T-cell (primary cell): Measurements from ENCODE around the gene WWC2. TPM values are rescaled to one million over a fixed set of nuclear protein-coding genes. Genes with fewer than 3 reads are reported as not detected.

Source experiments
- ATAC-seq, 4 experiments: fragments of 200-7000 bp in 3 of 4; fragments of 150-1000 bp in 1 of 4; cut with Tn5 transposase; replicated peaks in 1 of 4; 1 replicate in 3 of 4; 2 replicates in 1 of 4; pipeline ENCODE4 v1.10.0; 2021; ENCODE audit warnings: moderate library complexity in 3 of 4, mild to moderate bottlenecking in 2 of 4, moderate number of reproducible peaks in 1 of 4
- CTCF ChIA-PET, 2 donors: fragments of 300-600 bp; sonication (Branson Sonifier 250); formaldehyde crosslinking; loops; one replicate each; lab custom pipeline; 2022; ENCODE audit warnings: antibody characterized with exemption in 2 of 2; lab: Charles Lee
- POLR2A ChIA-PET, 2 donors: fragments of 300-600 bp; sonication (Branson Sonifier 250); formaldehyde crosslinking; loops; one replicate each; lab custom pipeline; 2022; ENCODE audit warnings: antibody characterized with exemption in 2 of 2; lab: Charles Lee
- DNase-seq, 35 experiments: peaks; one replicate each; pipeline versions ENCODE4 v3.0.0 to v3.0.0-alpha.2; 2013 to 2023
- H3K27ac ChIP-seq: one replicate; pipeline ENCODE4 v1.5.1; 2013; ENCODE audit warnings: low read length
- H3K27me3 ChIP-seq, 2 experiments: replicated peaks in 1 of 2; 1 replicate in 1 of 2; 2 replicates in 1 of 2; pipeline versions ENCODE4 v1.6.1 to v1.7.0; 2013; ENCODE audit warnings: low read length in 1 of 2, mixed read lengths in 1 of 2; ENCODE audit not compliant: control insufficient read depth in 2 of 2, insufficient read depth in 2 of 2; ENCODE audit errors: extremely low read depth in 1 of 2
- H3K36me3 ChIP-seq, 2 donors: 1 replicate in 1 of 2; 2 replicates in 1 of 2; pipeline versions ENCODE4 v1.6.1 to v1.7.0; 2013; ENCODE audit warnings: low read length in 1 of 2; ENCODE audit not compliant: control insufficient read depth in 2 of 2, insufficient read depth in 1 of 2; ENCODE audit errors: extremely low read depth in 1 of 2
- H3K4me1 ChIP-seq, 2 experiments: 1 replicate in 1 of 2; 2 replicates in 1 of 2; pipeline versions ENCODE4 v1.6.1 to v1.7.0; 2013; ENCODE audit warnings: low read length in 2 of 2, mixed read lengths in 1 of 2; ENCODE audit not compliant: insufficient read depth in 2 of 2, control insufficient read depth in 1 of 2; ENCODE audit errors: extremely low read depth in 1 of 2
- H3K4me3 ChIP-seq, 2 donors: 1 replicate in 1 of 2; 2 replicates in 1 of 2; pipeline versions ENCODE4 v1.5.1 to v1.7.0; 2013; ENCODE audit warnings: mild to moderate bottlenecking in 2 of 2, low read length in 1 of 2, moderate library complexity in 1 of 2; ENCODE audit not compliant: control insufficient read depth in 1 of 2; ENCODE audit errors: extremely low read depth in 1 of 2
- H3K9me3 ChIP-seq: 2 replicates; pipeline ENCODE4 v1.7.0; 2013
- H3K27ac Mint-ChIP-seq, 2 donors: one replicate each; pipeline ENCODE4 v1.8.0; 2020 to 2021; ENCODE audit warnings: mild to moderate bottlenecking in 2 of 2, mixed read lengths in 2 of 2
- H3K27me3 Mint-ChIP-seq, 2 donors: one replicate each; pipeline ENCODE4 v1.8.0; 2021 to 2022; ENCODE audit warnings: mixed read lengths in 2 of 2
- H3K36me3 Mint-ChIP-seq: one replicate; pipeline ENCODE4 v1.8.0; 2021; ENCODE audit warnings: mixed read lengths
- H3K4me1 Mint-ChIP-seq, 3 donors: one replicate each; pipeline ENCODE4 v1.8.0; 2020 to 2022; ENCODE audit warnings: mixed read lengths in 3 of 3, mild to moderate bottlenecking in 1 of 3
- H3K4me3 Mint-ChIP-seq, 3 donors: one replicate each; pipeline ENCODE4 v1.8.0; 2020 to 2022; ENCODE audit warnings: mild to moderate bottlenecking in 3 of 3, mixed read lengths in 3 of 3, moderate library complexity in 3 of 3
- H3K9me3 Mint-ChIP-seq, 3 donors: one replicate each; pipeline ENCODE4 v1.8.0; 2020 to 2022; ENCODE audit warnings: mixed read lengths in 3 of 3
- WGBS: methylation state at CpG from one replicate; pipeline ENCODE4 v1.1.5; 2013; ENCODE audit warnings: missing lambda C conversion rate; ENCODE audit not compliant: insufficient coverage; 5-methylcytosine and 5-hydroxymethylcytosine counted together
- total RNA-seq, 35 experiments: library from RNA in 6 of 35; stranded (reverse) in 6 of 35; fragments of 120-200 nt in 1 of 35; gene quantifications; one replicate each; pipeline versions ENCODE4 v1.2.1 to v1.2.4 and lab custom pipeline; 2013 to 2026

WWC2 gene
- total RNA-seq, 5 donors from 2014 or later (not counting 1 experiment from before 2014, with no cell fraction given), result 5.0 to 9.1 (median 7.3) TPM

- no peak overlapping the region for H3K4me3 ChIP-seq
- H3K27ac ChIP-seq, result no peak overlapping the region
- H3K9me3 ChIP-seq, result no peaks in the 10 kb centered on the region
- H3K27me3 ChIP-seq, result no peaks in the 10 kb centered on the region
- ATAC-seq (no peak), DNase-seq (no peak)
- Mint-ChIP-seq H3K4me1 (no peaks in the 10 kb centered on the region), H3K27ac (no peak overlapping the region), H3K9me3 (no peaks in the 10 kb centered on the region), H3K27me3 (no peaks in the 10 kb centered on the region), H3K4me3 (no peak overlapping the region), H3K36me3 (no peaks in the 10 kb centered on the region)
- no CpG with 5 or more reads among the region's 4 CpGs for WGBS
- ChIA-PET POLR2A (no interaction called here), CTCF (no interaction called here)
- H3K4me1 ChIP-seq, result no peaks in the 10 kb centered on the region
- H3K36me3 ChIP-seq, result no peaks in the 10 kb centered on the region
These were observed 121.2 kb downstream of the WWC2 start for GRCh38 chr4:183220236-183220635.

- CTCF ChIA-PET, result no interaction called here
- Mint-ChIP-seq H3K9me3 (no peaks in the 10 kb centered on the region), H3K27ac (no peak overlapping the region)
These were observed 124.0 kb downstream of the WWC2 start for GRCh38 chr4:183223053-183223452.

GRCh38 chr4:183229397-183229796 is 130.3 kb downstream of the WWC2 start:
- ChIA-PET CTCF (no interaction called here), POLR2A (no interaction called here)
- Histone ChIP-seq H3K27me3 (no peaks in the 10 kb centered on the region), H3K36me3 (no peaks in the 10 kb centered on the region), H3K4me1 (no peaks in the 10 kb centered on the region), H3K4me3 (no peak overlapping the region), H3K27ac (no peak overlapping the region), H3K9me3 (no peaks in the 10 kb centered on the region)
- no peaks in the 10 kb centered on the region for H3K27me3 Mint-ChIP-seq
- H3K4me1 Mint-ChIP-seq, result no peaks in the 10 kb centered on the region
- DNase-seq (no peak), ATAC-seq (no peak)
- no peak overlapping the region for H3K27ac Mint-ChIP-seq
- H3K9me3 Mint-ChIP-seq, result no peaks in the 10 kb centered on the region
- no peak overlapping the region for H3K4me3 Mint-ChIP-seq
- no peaks in the 10 kb centered on the region for H3K36me3 Mint-ChIP-seq

More at GRCh38 chr4:183223053-183223452, 124.0 kb downstream of the WWC2 start:
- ATAC-seq, result no peak
- Histone ChIP-seq H3K27ac (no peak overlapping the region), H3K4me1 (no peaks in the 10 kb centered on the region), H3K9me3 (no peaks in the 10 kb centered on the region), H3K36me3 (no peaks in the 10 kb centered on the region), H3K4me3 (no peak overlapping the region), H3K27me3 (no peaks in the 10 kb centered on the region)
- WGBS, result no CpG with 5 or more reads among the region's 3 CpGs
- Mint-ChIP-seq H3K36me3 (no peaks in the 10 kb centered on the region), H3K4me3 (no peak overlapping the region), H3K4me1 (no peaks in the 10 kb centered on the region), H3K27me3 (no peaks in the 10 kb centered on the region)
- POLR2A ChIA-PET, result no interaction called here
- no peak for DNase-seq

- Mint-ChIP-seq H3K36me3 (peaks cover 4% of the 10 kb centered on the region), H3K27me3 (peaks cover 3 to 4% of the 10 kb centered on the region in 2 donors), H3K4me3 (no peak overlapping the region), H3K4me1 (no peaks in the 10 kb centered on the region), H3K9me3 (no peaks in the 10 kb centered on the region), H3K27ac (no peak overlapping the region)
- Histone ChIP-seq H3K36me3 (no peaks in the 10 kb centered on the region), H3K27me3 (no peaks in the 10 kb centered on the region), H3K9me3 (no peaks in the 10 kb centered on the region), H3K27ac (no peak overlapping the region), H3K4me1 (no peaks in the 10 kb centered on the region), H3K4me3 (no peak overlapping the region)
- ChIA-PET POLR2A (no interaction called here), CTCF (interaction anchor here in 1 of 2 donors (1.3 kb wide), 1 partner anchor 14 kb away, joined by 3 read pairs; no protein-coding TSS in a partner anchor)
- ATAC-seq (no peak), DNase-seq (no peak)
- WGBS, result 77% methylated on average over 10 of the region's 15 CpGs
These were observed 141.7 kb downstream of the WWC2 start for GRCh38 chr4:183240581-183241321.

- ChIA-PET CTCF (no interaction called here), POLR2A (no interaction called here)
- Mint-ChIP-seq H3K27me3 (peaks cover 3 to 4% of the 10 kb centered on the region in 2 donors), H3K27ac (no peak overlapping the region), H3K4me1 (no peaks in the 10 kb centered on the region), H3K36me3 (peaks cover 4% of the 10 kb centered on the region), H3K4me3 (no peak overlapping the region), H3K9me3 (no peaks in the 10 kb centered on the region)
- Histone ChIP-seq H3K27me3 (no peaks in the 10 kb centered on the region), H3K36me3 (no peaks in the 10 kb centered on the region), H3K4me1 (no peaks in the 10 kb centered on the region), H3K9me3 (no peaks in the 10 kb centered on the region), H3K27ac (no peak overlapping the region), H3K4me3 (no peak overlapping the region)
- no peak for ATAC-seq
- 100% methylated on average over 3 of the region's 4 CpGs for WGBS
- no peak for DNase-seq
These were observed 142.2 kb downstream of the WWC2 start for GRCh38 chr4:183241322-183241640.

- Mint-ChIP-seq H3K9me3 (no peaks in the 10 kb centered on the region), H3K27ac (no peak overlapping the region), H3K4me1 (no peaks in the 10 kb centered on the region), H3K36me3 (peaks cover 4% of the 10 kb centered on the region), H3K4me3 (no peak overlapping the region), H3K27me3 (peaks cover 0 to 4% of the 10 kb centered on the region in 2 donors)
- no peak overlapping the region for H3K27ac ChIP-seq
- no peaks in the 10 kb centered on the region for H3K36me3 ChIP-seq
- DNase-seq, result no peak
- H3K4me1 ChIP-seq, result no peaks in the 10 kb centered on the region
- H3K9me3 ChIP-seq, result no peaks in the 10 kb centered on the region
- H3K4me3 ChIP-seq, result no peak overlapping the region
- no peaks in the 10 kb centered on the region for H3K27me3 ChIP-seq
- 67% methylated on average over 1 of the region's 6 CpGs for WGBS
- ChIA-PET CTCF (no interaction called here), POLR2A (interaction anchor here in 1 of 2 donors (0.6 kb wide), 1 partner anchor 42 kb away, joined by 4 read pairs; no protein-coding TSS in a partner anchor)
- no peak for ATAC-seq
These were observed 142.7 kb downstream of the WWC2 start for GRCh38 chr4:183241721-183242151.
